Measurements from ENCODE around the gene AHNAK.

DNA sequence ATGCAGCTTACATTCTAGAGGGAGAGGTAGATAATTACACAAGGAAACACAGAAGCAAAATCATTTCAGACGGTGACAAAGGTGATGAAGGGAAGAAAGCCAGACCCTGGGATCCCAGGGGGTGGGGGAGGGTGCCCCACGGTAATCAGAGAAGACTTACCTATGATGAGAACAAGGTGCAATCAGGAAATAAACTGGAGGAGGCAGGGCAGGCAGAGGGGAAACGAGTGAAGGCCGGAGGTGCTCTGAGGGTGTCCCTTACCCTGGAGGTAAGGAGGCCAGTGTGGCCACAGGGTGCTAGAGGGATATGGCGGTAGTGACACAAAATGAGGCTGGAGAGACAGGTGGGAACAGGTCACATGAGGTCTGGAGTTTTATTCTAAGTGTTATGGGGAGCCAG, 141.7 kb downstream of the AHNAK start:
- TF ChIP-seq, protein P1, sequence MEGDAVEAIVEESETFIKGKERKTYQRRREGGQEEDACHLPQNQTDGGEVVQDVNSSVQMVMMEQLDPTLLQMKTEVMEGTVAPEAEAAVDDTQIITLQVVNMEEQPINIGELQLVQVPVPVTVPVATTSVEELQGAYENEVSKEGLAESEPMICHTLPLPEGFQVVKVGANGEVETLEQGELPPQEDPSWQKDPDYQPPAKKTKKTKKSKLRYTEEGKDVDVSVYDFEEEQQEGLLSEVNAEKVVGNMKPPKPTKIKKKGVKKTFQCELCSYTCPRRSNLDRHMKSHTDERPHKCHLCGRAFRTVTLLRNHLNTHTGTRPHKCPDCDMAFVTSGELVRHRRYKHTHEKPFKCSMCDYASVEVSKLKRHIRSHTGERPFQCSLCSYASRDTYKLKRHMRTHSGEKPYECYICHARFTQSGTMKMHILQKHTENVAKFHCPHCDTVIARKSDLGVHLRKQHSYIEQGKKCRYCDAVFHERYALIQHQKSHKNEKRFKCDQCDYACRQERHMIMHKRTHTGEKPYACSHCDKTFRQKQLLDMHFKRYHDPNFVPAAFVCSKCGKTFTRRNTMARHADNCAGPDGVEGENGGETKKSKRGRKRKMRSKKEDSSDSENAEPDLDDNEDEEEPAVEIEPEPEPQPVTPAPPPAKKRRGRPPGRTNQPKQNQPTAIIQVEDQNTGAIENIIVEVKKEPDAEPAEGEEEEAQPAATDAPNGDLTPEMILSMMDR (IDR thresholded peaks at IDR 0.05; ENCODE audit: insufficient read depth, low read length) = no peak
- no peak for TF ChIP-seq POLR2AphosphoS5 (IDR thresholded peaks at IDR 0.05; ENCODE audit: low read depth)
- TF ChIP-seq, protein P2, sequence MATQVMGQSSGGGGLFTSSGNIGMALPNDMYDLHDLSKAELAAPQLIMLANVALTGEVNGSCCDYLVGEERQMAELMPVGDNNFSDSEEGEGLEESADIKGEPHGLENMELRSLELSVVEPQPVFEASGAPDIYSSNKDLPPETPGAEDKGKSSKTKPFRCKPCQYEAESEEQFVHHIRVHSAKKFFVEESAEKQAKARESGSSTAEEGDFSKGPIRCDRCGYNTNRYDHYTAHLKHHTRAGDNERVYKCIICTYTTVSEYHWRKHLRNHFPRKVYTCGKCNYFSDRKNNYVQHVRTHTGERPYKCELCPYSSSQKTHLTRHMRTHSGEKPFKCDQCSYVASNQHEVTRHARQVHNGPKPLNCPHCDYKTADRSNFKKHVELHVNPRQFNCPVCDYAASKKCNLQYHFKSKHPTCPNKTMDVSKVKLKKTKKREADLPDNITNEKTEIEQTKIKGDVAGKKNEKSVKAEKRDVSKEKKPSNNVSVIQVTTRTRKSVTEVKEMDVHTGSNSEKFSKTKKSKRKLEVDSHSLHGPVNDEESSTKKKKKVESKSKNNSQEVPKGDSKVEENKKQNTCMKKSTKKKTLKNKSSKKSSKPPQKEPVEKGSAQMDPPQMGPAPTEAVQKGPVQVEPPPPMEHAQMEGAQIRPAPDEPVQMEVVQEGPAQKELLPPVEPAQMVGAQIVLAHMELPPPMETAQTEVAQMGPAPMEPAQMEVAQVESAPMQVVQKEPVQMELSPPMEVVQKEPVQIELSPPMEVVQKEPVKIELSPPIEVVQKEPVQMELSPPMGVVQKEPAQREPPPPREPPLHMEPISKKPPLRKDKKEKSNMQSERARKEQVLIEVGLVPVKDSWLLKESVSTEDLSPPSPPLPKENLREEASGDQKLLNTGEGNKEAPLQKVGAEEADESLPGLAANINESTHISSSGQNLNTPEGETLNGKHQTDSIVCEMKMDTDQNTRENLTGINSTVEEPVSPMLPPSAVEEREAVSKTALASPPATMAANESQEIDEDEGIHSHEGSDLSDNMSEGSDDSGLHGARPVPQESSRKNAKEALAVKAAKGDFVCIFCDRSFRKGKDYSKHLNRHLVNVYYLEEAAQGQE (IDR thresholded peaks at IDR 0.05; ENCODE audit: insufficient replicate concordance, low read depth) = no peak
